Measurements from ENCODE around the gene CACNA1F. TPM values are rescaled to one million over a fixed set of nuclear protein-coding genes. Genes with fewer than 3 reads are reported as not detected.
"Not testable (repeated sequence)": the region's sequence is repeated elsewhere in the genome, so short reads cannot be mapped to it uniquely, and the experiment has no call there.

The CACNA1F gene
- total RNA-seq, 1 donor from 2014 or later, result 1.4 TPM

- H3K27ac ChIP-seq, result no peak overlapping the region
Observed at GRCh38 chrX:49177873-49178480, 55.2 kb downstream of the CACNA1F start.

GRCh38 chrX:49177338-49177833, 55.8 kb downstream of the CACNA1F start:
- no peak for DNase-seq
- Histone ChIP-seq H3K36me3 (peaks cover 7% of the 10 kb centered on the region), H3K27ac (no peak overlapping the region), H3K9me3 (no peaks in the 10 kb centered on the region), H3K27me3 (no peaks in the 10 kb centered on the region), H3K4me3 (no peak overlapping the region), H3K4me1 (no peaks in the 10 kb centered on the region)
- no peak for TF ChIP-seq CTCF (IDR thresholded peaks at IDR 0.05)
- peak; percentile 73 for ATAC-seq
- intact Hi-C loops (cut with DNase I), result no loop called here

More at GRCh38 chrX:49177873-49178480, 55.2 kb downstream of the CACNA1F start:
- H3K4me1 ChIP-seq, result no peaks in the 10 kb centered on the region
- intact Hi-C loops (cut with DNase I), result no loop called here
- H3K4me3 ChIP-seq, result no peak overlapping the region
- no peak for ATAC-seq
- no peak for DNase-seq
- H3K36me3 ChIP-seq, result peaks cover 7% of the 10 kb centered on the region
- H3K27me3 ChIP-seq, result no peaks in the 10 kb centered on the region
- H3K9me3 ChIP-seq, result no peaks in the 10 kb centered on the region
- no peak for TF ChIP-seq CTCF (IDR thresholded peaks at IDR 0.05)

DNA sequence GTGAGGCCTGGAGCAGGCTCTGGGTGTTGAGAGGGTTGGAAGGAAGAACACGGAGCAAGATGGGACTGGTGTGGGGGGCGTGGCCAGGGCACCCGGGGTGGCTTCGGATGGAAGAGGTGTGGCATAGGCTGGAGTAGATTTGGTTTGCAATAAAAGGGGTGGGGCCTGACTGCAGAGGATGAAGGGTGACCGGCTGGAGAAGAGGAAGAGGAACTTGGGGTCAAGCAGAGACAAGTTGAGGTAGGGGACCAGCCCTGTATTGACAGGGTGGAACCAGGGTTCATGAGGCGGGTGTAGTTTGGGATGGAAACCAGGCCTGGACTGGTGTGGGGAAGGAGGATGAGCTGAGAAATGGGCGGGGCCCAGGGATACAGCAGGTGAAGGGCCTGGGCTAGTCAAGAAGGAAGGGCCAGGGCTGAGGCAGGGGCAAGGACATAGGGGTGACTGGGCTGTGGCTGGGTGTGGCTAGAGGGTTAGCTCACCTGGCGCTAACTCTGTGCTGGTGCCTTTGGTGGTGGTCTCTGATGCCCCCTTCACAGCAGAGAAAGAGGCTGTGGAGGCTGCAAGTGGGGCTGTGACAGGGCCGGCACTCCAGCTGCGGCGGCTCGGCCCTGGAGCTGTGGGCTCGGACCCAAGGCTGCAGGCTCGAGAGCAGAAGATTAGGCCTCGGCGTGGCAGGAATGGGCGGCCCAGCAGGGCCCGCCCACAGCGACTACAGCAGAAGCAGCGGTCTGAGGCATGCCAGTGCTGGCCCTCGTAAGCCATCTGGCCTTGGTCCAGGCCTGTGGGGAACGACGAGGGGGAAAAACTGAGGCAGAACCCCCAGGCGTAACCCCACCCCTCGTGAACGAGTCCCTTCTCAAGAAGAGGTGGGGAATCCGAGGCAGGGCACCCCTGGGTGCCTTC, 56.5 kb downstream of the CACNA1F start:
- Histone ChIP-seq H3K4me3 (no peak overlapping the region), H3K27me3 (no peaks in the 10 kb centered on the region), H3K4me1 (no peaks in the 10 kb centered on the region), H3K9me3 (no peaks in the 10 kb centered on the region), H3K36me3 (peaks cover 7% of the 10 kb centered on the region), H3K27ac (no peak overlapping the region)
- ATAC-seq, result peak; percentile 57
- no peak for TF ChIP-seq CTCF (IDR thresholded peaks at IDR 0.05)
- no peak for DNase-seq
- intact Hi-C loops (cut with DNase I), result no loop called here

- no peak for TF ChIP-seq CTCF (IDR thresholded peaks at IDR 0.05)
Observed at GRCh38 chrX:49175435-49176274, 57.5 kb downstream of the CACNA1F start.

DNA sequence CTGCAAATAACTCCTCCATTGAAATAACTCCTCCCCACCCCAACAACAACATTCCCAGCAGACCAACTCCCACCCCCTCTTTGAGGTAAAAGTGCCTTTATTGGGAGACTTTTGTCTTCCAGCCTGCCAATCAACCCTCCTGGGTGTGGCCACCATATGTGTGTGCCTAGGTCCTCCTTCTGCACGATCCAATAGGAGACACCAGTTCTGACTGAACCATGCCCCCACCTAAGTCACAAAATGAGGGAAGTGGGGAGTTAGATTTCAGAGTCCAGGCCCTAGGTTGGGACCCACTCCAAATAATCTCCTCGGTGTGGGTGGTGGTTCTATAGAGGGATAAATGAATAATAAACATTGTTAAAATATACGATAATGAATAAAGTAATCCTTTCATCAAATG, 58.4 kb downstream of the CACNA1F start:
- intact Hi-C loops (cut with DNase I), result no loop called here
- no peaks in the 10 kb centered on the region for H3K36me3 ChIP-seq

More at GRCh38 chrX:49175435-49176274, 57.5 kb downstream of the CACNA1F start:
- intact Hi-C loops (cut with DNase I), result no loop called here
- DNase-seq (no peak), ATAC-seq (no peak)
- no peak overlapping the region for H3K4me3 ChIP-seq
- H3K36me3 ChIP-seq, result peaks cover 2% of the 10 kb centered on the region
- H3K9me3 ChIP-seq, result no peaks in the 10 kb centered on the region
- H3K4me1 ChIP-seq, result no peaks in the 10 kb centered on the region
- no peak overlapping the region for H3K27ac ChIP-seq
- H3K27me3 ChIP-seq, result no peaks in the 10 kb centered on the region

DNA sequence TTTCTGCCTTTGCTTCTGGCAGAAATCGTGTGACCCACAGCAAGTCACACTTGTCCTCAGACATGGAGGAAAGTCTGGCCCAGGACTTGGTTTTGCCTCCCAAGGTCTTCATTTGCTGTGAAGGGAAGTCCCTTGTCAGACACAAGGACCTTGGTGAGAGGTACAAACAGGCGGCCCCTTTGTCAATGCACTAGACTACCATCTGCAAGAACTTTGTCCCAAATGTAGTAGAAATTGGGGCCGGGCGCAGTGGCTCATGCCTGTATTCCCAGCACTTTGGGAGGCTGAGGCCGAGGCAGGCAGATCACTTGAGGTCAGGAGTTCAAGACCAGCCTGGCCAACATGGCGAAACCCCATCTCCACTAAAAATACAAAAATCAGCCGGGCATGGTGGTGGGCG, 59.6 kb downstream of the CACNA1F start:
- DNase-seq; intact Hi-C loops (cut with DNase I); H3K4me1 ChIP-seq; H3K27ac ChIP-seq; H3K4me3 ChIP-seq; H3K27me3 ChIP-seq; H3K36me3 ChIP-seq; H3K9me3 ChIP-seq; ATAC-seq: not testable (repeated sequence)

More for the DNA sequence above, 58.4 kb downstream of the CACNA1F start:
- no peak for TF ChIP-seq CTCF (IDR thresholded peaks at IDR 0.05)
- ATAC-seq (no peak), DNase-seq (no peak)
- Histone ChIP-seq H3K4me1 (no peaks in the 10 kb centered on the region), H3K4me3 (no peak overlapping the region), H3K27ac (no peak overlapping the region), H3K27me3 (no peaks in the 10 kb centered on the region), H3K9me3 (no peaks in the 10 kb centered on the region)

Data from upper lobe of right lung (tissue), 1 donor.